K562 (cell line): ENCODE measurements around the gene FAM222A. TPM values are rescaled to one million over a fixed set of nuclear protein-coding genes. Genes with fewer than 3 reads are reported as not detected.
A peak's percentile ranks its signal among the peaks of the same experiment; 100 is the strongest.

Experiments used
- ATAC-seq: fragments of 200-7000 bp; cut with Tn5 transposase; 3 replicates; pipeline ENCODE4 v1.9.1; 2020; ENCODE audit warnings: moderate library complexity
- BruUV-seq: library from RNA; stranded (reverse); fragments of 400-500 nt; replicated peaks from 2 replicates; lab custom pipeline; 2021; lab: Mats Ljungman, UMichigan
- CTCF ChIA-PET: fragments of 300-600 bp; formaldehyde crosslinking; extraction: SDS; loops from one replicate; lab custom pipeline; 2021; ENCODE audit warnings: low intra/inter-chr PET ratio; lab: Yijun Ruan, JAX
- POLR2A ChIA-PET: fragments of 300-600, 350-650 bp; sonication (Branson Sonifier 250); formaldehyde crosslinking; extraction: SDS; loops from one replicate; lab custom pipeline; 2021; ENCODE audit warnings: antibody characterized with exemption, inconsistent platforms; lab: Yijun Ruan, JAX
- DNase-seq, 4 experiments: peaks; one replicate each; pipeline versions ENCODE4 v3.0.0 to v3.0.0-alpha.2; 2011 to 2018; ENCODE audit warnings: low spot score in 3 of 4, mixed read lengths in 3 of 4; ENCODE audit errors: extremely low read depth in 1 of 4
- FAIRE-seq: peaks from 2 replicates; lab custom pipeline; 2011; peaks lifted over from hg19 to GRCh38; lab: Jason Lieb, UNC
- H2AFZ ChIP-seq: 2 replicates; pipeline ENCODE4 v1.6.0; 2011; ENCODE audit warnings: low read depth, low read length, control low read depth, inconsistent platforms
- H3K27ac ChIP-seq: fragments of 200-600 bp; 3 replicates; pipeline ENCODE4 v1.8.0; 2011; ENCODE audit warnings: low read depth, mild to moderate bottlenecking, control low read depth, inconsistent platforms, low read length, moderate library complexity, mixed read lengths; ENCODE audit errors: extremely low read depth
- H3K27me3 ChIP-seq, 2 experiments: fragments of 300-600 bp in 1 of 2; 2 replicates in 1 of 2; 3 replicates in 1 of 2; pipeline versions ENCODE4 v1.6.0 to v1.8.0; 2011; ENCODE audit warnings: inconsistent platforms in 2 of 2, low read length in 2 of 2, mild to moderate bottlenecking in 1 of 2, mixed read lengths in 1 of 2, moderate library complexity in 1 of 2; ENCODE audit not compliant: control insufficient read depth in 2 of 2, insufficient read depth in 2 of 2
- H3K36me3 ChIP-seq: fragments of 300-600 bp; 3 replicates; pipeline ENCODE4 v1.8.0; 2011; ENCODE audit warnings: mild to moderate bottlenecking, low read length, inconsistent platforms; ENCODE audit not compliant: control insufficient read depth, insufficient read depth
- H3K4me1 ChIP-seq, 2 experiments: fragments of 200-600 bp in 1 of 2; replicated peaks in 1 of 2; 2 replicates in 1 of 2; 3 replicates in 1 of 2; pipeline versions ENCODE4 v1.5.1 to v1.8.0; 2011; ENCODE audit warnings: inconsistent platforms in 2 of 2, low read length in 2 of 2, mild to moderate bottlenecking in 1 of 2, mixed read lengths in 1 of 2, moderate library complexity in 1 of 2; ENCODE audit not compliant: control insufficient read depth in 2 of 2, insufficient read depth in 2 of 2
- H3K4me2 ChIP-seq: 2 replicates; pipeline ENCODE4 v1.6.1; 2011; ENCODE audit warnings: low read length, control low read depth, inconsistent platforms, mixed read lengths; ENCODE audit not compliant: insufficient read depth
- H3K4me3 ChIP-seq: fragments of 200-600 bp; sonication (generic), shearing (Covaris generic); 2 replicates; pipeline ENCODE4 v1.5.1; 2016; ENCODE audit warnings: control low read depth, inconsistent platforms
- H3K79me2 ChIP-seq: fragments of 200-600 bp; 3 replicates; pipeline ENCODE4 v1.8.0; 2011; ENCODE audit warnings: low read length, inconsistent platforms; ENCODE audit not compliant: control insufficient read depth, insufficient read depth
- H3K9ac ChIP-seq, 2 experiments: 2 replicates each; pipeline versions ENCODE4 v1.6.0 to v1.6.1; 2011; ENCODE audit warnings: low read depth in 2 of 2, low read length in 2 of 2, control low read depth in 1 of 2, inconsistent platforms in 1 of 2, mild to moderate bottlenecking in 1 of 2, mixed read lengths in 1 of 2; ENCODE audit not compliant: insufficient read depth in 1 of 2
- H3K9me1 ChIP-seq: one replicate; pipeline ENCODE4 v1.6.0; 2011; ENCODE audit warnings: inconsistent platforms, mild to moderate bottlenecking, low read length, moderate library complexity; ENCODE audit not compliant: control insufficient read depth, insufficient read depth
- H3K9me3 ChIP-seq: replicated peaks from 2 replicates; pipeline ENCODE4 v1.5.1; 2011; ENCODE audit warnings: low read depth, low read length, inconsistent platforms; ENCODE audit not compliant: control insufficient read depth, insufficient read depth
- H4K20me1 ChIP-seq: replicated peaks from 2 replicates; pipeline ENCODE4 v1.6.1; 2011; ENCODE audit warnings: low read length, inconsistent platforms, mixed read lengths; ENCODE audit not compliant: control insufficient read depth, insufficient read depth
- ADNP ChIP-seq: fragments of 200-800 bp; sonication (Bioruptor generic); IDR thresholded peaks from 2 replicates; pipeline ENCODE4 v1.6.1; 2016; ENCODE audit warnings: missing genetic modification characterization, missing compliant biosample characterization
- BCOR ChIP-seq: fragments of 450-650 bp; IDR thresholded peaks from 2 replicates; pipeline ENCODE4 v1.6.1; 2016
- CBX5 ChIP-seq: IDR thresholded peaks from 2 replicates; pipeline ENCODE4 v1.6.1; 2014; ENCODE audit warnings: low read depth, borderline replicate concordance
- CREB1 ChIP-seq, 2 experiments: sonication (generic) in 1 of 2; formaldehyde crosslinking in 1 of 2; IDR thresholded peaks; 2 replicates each; pipeline versions ENCODE4 v1.6.1 to v1.8.0; 2012 to 2022; ENCODE audit warnings: inconsistent platforms in 1 of 2, mild to moderate bottlenecking in 1 of 2, missing genetic modification reagents in 1 of 2, moderate library complexity in 1 of 2
- ESRRA ChIP-seq: fragments of 450-650 bp; IDR thresholded peaks from 2 replicates; pipeline ENCODE4 v1.6.1; 2014; ENCODE audit warnings: low read depth, mild to moderate bottlenecking, moderate library complexity, borderline replicate concordance
- HDAC2 ChIP-seq: fragments of 450-650 bp; IDR thresholded peaks from 2 replicates; pipeline ENCODE4 v1.6.1; 2016; ENCODE audit warnings: mild to moderate bottlenecking
- KDM1A ChIP-seq, 2 experiments: fragments of 450-650 bp; IDR thresholded peaks; 2 replicates each; pipeline ENCODE4 v1.6.1; 2016; ENCODE audit warnings: mild to moderate bottlenecking in 2 of 2
- RBM25 ChIP-seq: fragments of 200-400 bp; formaldehyde crosslinking; IDR thresholded peaks from 2 replicates; pipeline ENCODE4 v1.6.1; 2018; ENCODE audit warnings: low read length, low read depth, moderate library complexity; ENCODE audit not compliant: severe bottlenecking
- SMARCA5 ChIP-seq: fragments of 450-650 bp; IDR thresholded peaks from 2 replicates; pipeline ENCODE4 v1.6.1; 2016
- TAL1 ChIP-seq: fragments of 450-650 bp; IDR thresholded peaks from 2 replicates; pipeline ENCODE4 v1.6.1; 2016; ENCODE audit warnings: mild to moderate bottlenecking
- ZNF121 ChIP-seq: sonication (generic); formaldehyde crosslinking; conservative IDR thresholded peaks from 2 replicates; pipeline ENCODE4 v1.8.0; 2022; ENCODE audit warnings: missing genetic modification reagents
- WGBS: fragments of 100-300 bp; shearing (Covaris generic); methylation state at CpG from one replicate; pipeline ENCODE4 v1.1.6; 2016; ENCODE audit warnings: low coverage, mixed read lengths; ENCODE audit not compliant: insufficient coverage; ENCODE audit errors: missing lambda C conversion rate; 5-methylcytosine and 5-hydroxymethylcytosine counted together
- in situ Hi-C: fragments of 300-500 bp; cut with MboI; formaldehyde crosslinking; loops from 4 replicates; pipeline ENCODE4 v1.15.0; 2018; ENCODE audit warnings: inconsistent platforms, mixed read lengths
- intact Hi-C: fragments of 100-400 bp; cut with micrococcal nuclease; formaldehyde crosslinking; loops from 2 replicates; pipeline ENCODE4 v1.14.2; 2022
- polyA plus RNA-seq, 8 experiments: library from polyadenylated mRNA; depleted of rRNA in 4 of 8; stranded (reverse) in 5 of 8; unstranded in 3 of 8; fragments of >200 nt; fragmentation: Nextera tagmentation in 2 of 8; fragmentation: Illumina TruSeq in 1 of 8; extraction: Ambion mirVana in 2 of 8; extraction: Trizol in 1 of 8; gene quantifications; 2 replicates each; pipeline versions ENCODE4 v1.2.1 to v1.2.3, GENCODE V29; 2011 to 2014; ENCODE audit warnings: inconsistent platforms in 1 of 8, missing spikeins in 1 of 8
- total RNA-seq, 7 experiments: library from RNA; depleted of rRNA in 6 of 7; stranded (reverse); fragments of >200 nt in 6 of 7; fragmentation: Illumina TruSeq in 2 of 7; extraction: Trizol in 2 of 7; gene quantifications; 2 replicates each; pipeline versions ENCODE4 v1.2.1 to v1.2.3, GENCODE V29; 2011 to 2021; ENCODE audit warnings: low replicate concordance in 1 of 7

The FAM222A gene
- total and polyA plus RNA-seq, 9 of the 15 experiments (the other 6 are each of a cell fraction or from before 2014, with no cell fraction given): 0.03 to 0.36 (median 0.12) TPM; not detected in 1

DNA sequence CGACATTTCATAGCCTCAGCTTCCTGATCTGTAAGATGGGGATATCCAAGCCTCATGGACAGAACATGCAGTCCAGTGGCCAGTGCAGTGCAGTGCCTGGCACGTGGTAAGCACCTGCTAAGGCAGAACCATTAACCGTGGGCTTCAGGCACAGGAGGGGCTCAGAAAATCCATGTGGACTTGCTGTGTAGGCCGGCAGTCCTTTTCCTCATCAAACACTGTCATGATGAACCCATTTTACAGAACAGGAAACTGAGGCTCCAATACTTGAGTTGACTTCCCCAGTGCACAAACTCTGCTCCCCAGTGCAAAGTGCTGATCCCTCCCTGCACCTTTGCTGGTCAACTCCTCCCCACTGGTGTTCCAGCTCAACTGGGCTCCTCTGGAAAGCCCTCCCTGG is 101.6 kb downstream of the FAM222A start:
- BruUV-seq: no TSS peak
- in situ Hi-C loops (no loop called here), intact Hi-C loops (no loop called here)
- Histone ChIP-seq H2AFZ (no peak overlapping the region), H4K20me1 (no peaks in the 10 kb centered on the region; the same call in 1 of the 2 replicates), H3K4me2 (no peak overlapping the region), H3K27ac (no peak overlapping the region), H3K4me1 (no peaks in the 10 kb centered on the region; a peak in 1 of 5 replicates), H3K79me2 (no peaks in the 10 kb centered on the region), H3K4me3 (no peak overlapping the region), H3K27me3 (peaks cover 9 to 42% of the 10 kb centered on the region in 2 experiments; a peak in 4 of 5 replicates), H3K9ac (no peak overlapping the region), H3K36me3 (no peaks in the 10 kb centered on the region), H3K9me1 (no peaks in the 10 kb centered on the region), H3K9me3 (no peaks in the 10 kb centered on the region)
- ATAC-seq (no peak), FAIRE-seq (no peak), DNase-seq (no peak)
- CTCF ChIA-PET: no interaction called here
- WGBS: 0% methylated on average over 4 of the region's 4 CpGs
- TF ChIP-seq RBM25 (peak; percentile 97), ZNF121 (0 out of 2 replicates have a peak, but pooled peaks have one; percentile 12), ADNP (tag) (peak; percentile 70), KDM1A (IDR thresholded peaks at IDR 0.05) (peak; percentile 56 to 71; a peak in 3 of 4 replicates), ESRRA (peak; percentile 62), CBX5 (no peak), HDAC2 (0 out of 2 replicates have a peak, but pooled peaks have one; percentile 40), TAL1 (no peak), BCOR (peak; percentile 83), SMARCA5 (peak; percentile 96), CREB1 (IDR thresholded peaks at IDR 0.05) (no peak), CREB1 (CRISPR knock-in tag; IDR thresholded peaks at IDR 0.05) (no peak)
- POLR2A ChIA-PET: interaction anchor here (0.7 kb wide), 1 partner anchor 303 kb away, joined by 3 read pairs; no protein-coding TSS in a partner anchor
